GM12872 (cell line): ENCODE data around the gene ADGRB2.

Experiments used
- CTCF ChIP-seq: IDR thresholded peaks from 3 replicates; pipeline ENCODE4 v1.5.1; 2011; ENCODE audit warnings: low read depth, mild to moderate bottlenecking, low read length, moderate library complexity; ENCODE audit not compliant: insufficient read depth

Gene ADGRB2

DNA sequence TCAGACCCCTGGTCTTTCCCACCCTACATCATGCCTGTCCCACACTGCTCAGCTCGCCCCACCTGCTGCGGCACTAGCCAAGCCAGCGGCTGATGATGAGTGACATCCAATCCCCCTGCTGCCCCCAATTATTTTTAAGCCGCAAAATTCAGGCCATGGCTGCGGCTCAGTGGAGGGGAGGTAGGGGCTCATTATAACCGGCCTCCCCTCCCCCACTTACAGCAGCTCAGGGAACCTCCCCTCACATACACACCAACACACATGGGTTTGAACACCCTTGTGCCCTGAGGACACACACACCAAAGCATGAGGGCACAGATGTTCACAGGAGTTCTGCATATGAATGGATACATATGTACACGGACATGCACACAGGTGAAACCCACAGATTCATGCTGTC lies 5.3 kb downstream of the ADGRB2 start:
- TF ChIP-seq CTCF: no peak

- TF ChIP-seq CTCF: no peak
Observed at GRCh38 chr1:31757989-31758388, 6.2 kb downstream of the ADGRB2 start.

DNA sequence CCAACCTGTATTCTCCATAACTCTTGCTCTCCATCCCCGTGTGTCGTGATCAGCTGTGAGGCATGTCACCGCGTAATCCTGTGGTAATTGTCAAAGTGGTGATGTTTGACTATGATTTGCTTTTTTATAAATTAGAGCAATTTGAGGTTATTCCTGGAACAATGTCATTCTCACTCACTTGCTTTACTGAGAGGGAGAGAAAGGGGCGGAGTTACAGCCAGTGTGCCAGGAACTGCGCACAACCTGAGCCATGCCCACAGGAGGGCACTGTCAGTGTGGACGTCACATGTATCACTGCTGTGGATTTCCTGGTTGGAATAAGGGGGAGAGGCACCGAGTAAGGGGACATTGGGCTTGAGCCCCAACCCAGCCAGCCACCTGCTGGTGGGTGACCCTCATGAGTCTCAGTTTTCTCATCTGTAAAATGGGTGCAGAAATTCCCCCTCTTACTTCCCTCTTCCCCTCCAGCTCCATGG lies 6.9 kb downstream of the ADGRB2 start:
- 0 out of 3 replicates have a peak, but pooled peaks have one; percentile 21 for TF ChIP-seq CTCF

GRCh38 chr1:31756578-31756977 lies 7.6 kb downstream of the ADGRB2 start:
- TF ChIP-seq CTCF: no peak

DNA sequence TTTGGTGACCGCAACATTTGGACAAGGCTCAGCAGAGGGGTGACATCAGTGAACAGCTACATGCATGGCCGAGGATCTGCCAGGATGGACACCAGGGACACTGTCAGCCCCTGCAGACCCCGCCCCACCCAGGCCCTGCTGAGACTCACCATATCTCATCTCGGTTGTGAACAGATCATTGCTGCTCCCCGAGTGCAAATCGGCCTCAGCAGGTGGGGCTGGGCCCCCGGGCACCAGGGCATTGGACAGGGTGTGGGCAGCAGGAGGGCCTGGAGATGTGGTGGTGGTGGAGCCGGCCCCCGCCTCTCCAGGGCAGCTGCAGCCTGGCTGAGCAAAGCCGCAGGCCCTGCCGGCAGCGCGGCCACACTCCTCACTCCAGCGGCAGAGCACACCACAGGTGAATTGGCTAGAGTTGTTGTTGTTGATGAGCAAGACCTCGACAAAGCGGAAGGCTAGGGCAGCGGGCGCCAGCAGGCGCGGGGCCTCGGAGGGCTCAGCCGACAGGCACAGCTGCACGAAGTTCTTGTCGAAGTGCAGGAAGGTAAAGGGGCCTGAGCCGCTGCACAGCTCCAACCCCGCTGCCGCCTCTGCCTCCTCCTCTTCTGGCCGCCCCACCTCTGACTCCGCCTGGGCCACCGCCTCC lies 8.2 kb downstream of the ADGRB2 start:
- TF ChIP-seq CTCF: no peak

GRCh38 chr1:31755197-31755611 lies 8.9 kb downstream of the ADGRB2 start:
- no peak for TF ChIP-seq CTCF

DNA sequence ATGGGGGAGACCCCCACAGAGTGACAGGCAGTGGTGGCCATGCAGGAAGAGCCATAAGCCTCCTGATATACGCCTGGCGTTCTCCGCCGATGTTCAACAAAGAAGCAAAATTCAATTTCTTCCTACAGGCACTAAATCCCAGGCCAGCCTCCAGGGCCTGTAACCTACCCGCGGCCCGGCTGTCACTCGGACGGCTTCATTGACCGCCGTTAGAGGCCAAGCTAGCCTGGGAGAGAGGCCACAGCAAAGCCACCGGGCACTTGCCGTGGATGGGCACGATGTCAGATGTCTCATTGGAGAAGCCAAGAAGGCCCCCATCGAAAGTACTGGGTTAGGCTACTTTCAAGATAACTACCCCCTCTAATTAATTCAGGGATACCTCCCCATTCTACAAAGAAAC lies 9.7 kb downstream of the ADGRB2 start:
- TF ChIP-seq CTCF: no peak
